Measurements from ENCODE around the gene COX11.

COX11 gene

GRCh38 chr17:54933921-54934320 is 34.5 kb downstream of the COX11 start:
- no peaks in the 10 kb centered on the region for H3K27me3 ChIP-seq (replicated peaks; ENCODE audit: control insufficient read depth, insufficient read depth, low read length)
- no peaks in the 10 kb centered on the region for H3K9me3 ChIP-seq (ENCODE audit: control insufficient read depth, low read length)
- no peak for DNase-seq (ENCODE audit: low read depth)
- H3K4me3 ChIP-seq (ENCODE audit: low read length), result no peak overlapping the region
- H3K36me3 ChIP-seq (ENCODE audit: control insufficient read depth, insufficient read depth, low read length, severe bottlenecking), result no peaks in the 10 kb centered on the region
- H3K4me1 ChIP-seq (ENCODE audit: control insufficient read depth, insufficient read depth, low read length), result no peaks in the 10 kb centered on the region
- no peak overlapping the region for H3K9ac ChIP-seq (ENCODE audit: low read length)

DNA sequence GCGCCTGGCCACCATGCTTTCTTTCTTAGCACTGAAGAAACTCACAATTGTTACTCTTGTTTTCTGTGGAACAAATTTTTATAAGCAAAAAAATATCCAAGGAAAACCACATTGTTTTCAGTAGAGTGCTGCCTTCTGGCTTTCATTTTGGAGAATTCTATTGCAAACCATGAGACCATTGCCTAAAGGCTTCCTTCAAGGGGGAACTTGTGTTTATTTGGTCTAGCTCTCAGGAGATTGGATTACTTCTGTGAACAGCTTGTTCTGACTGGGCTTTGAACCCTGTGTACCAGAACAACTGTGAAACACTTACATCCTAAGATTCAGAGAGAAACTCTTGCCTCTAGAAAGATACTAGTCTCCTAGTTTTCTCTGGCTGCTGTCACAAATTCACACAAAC is 35.7 kb downstream of the COX11 start:
- no peaks in the 10 kb centered on the region for H3K36me3 ChIP-seq (ENCODE audit: control insufficient read depth, insufficient read depth, low read length, severe bottlenecking)
- no peak overlapping the region for H3K9ac ChIP-seq (ENCODE audit: low read length)
- H3K27me3 ChIP-seq (replicated peaks; ENCODE audit: control insufficient read depth, insufficient read depth, low read length), result no peaks in the 10 kb centered on the region

GRCh38 chr17:54927525-54927924 is 40.9 kb downstream of the COX11 start:
- no peaks in the 10 kb centered on the region for H3K9me3 ChIP-seq (ENCODE audit: control insufficient read depth, low read length)
- no peak overlapping the region for H3K9ac ChIP-seq (ENCODE audit: low read length)
- H3K27me3 ChIP-seq (replicated peaks; ENCODE audit: control insufficient read depth, insufficient read depth, low read length), result no peaks in the 10 kb centered on the region
- H3K36me3 ChIP-seq (ENCODE audit: control insufficient read depth, insufficient read depth, low read length, severe bottlenecking), result no peaks in the 10 kb centered on the region
- no peaks in the 10 kb centered on the region for H3K4me1 ChIP-seq (ENCODE audit: control insufficient read depth, insufficient read depth, low read length)
- H3K4me3 ChIP-seq (ENCODE audit: low read length), result no peak overlapping the region
- DNase-seq (ENCODE audit: low read depth), result no peak

More for the DNA sequence above, 35.7 kb downstream of the COX11 start:
- Histone ChIP-seq H3K9me3 (ENCODE audit: control insufficient read depth, low read length) (no peaks in the 10 kb centered on the region), H3K4me1 (ENCODE audit: control insufficient read depth, insufficient read depth, low read length) (no peaks in the 10 kb centered on the region), H3K4me3 (ENCODE audit: low read length) (no peak overlapping the region)
- peak; percentile 78 for DNase-seq (ENCODE audit: low read depth)

- H3K4me3 ChIP-seq (ENCODE audit: low read length), result no peak overlapping the region
- H3K9ac ChIP-seq (ENCODE audit: low read length), result no peak overlapping the region
- H3K9me3 ChIP-seq (ENCODE audit: control insufficient read depth, low read length), result no peaks in the 10 kb centered on the region
- H3K36me3 ChIP-seq (ENCODE audit: control insufficient read depth, insufficient read depth, low read length, severe bottlenecking), result no peaks in the 10 kb centered on the region
- no peaks in the 10 kb centered on the region for H3K4me1 ChIP-seq (ENCODE audit: control insufficient read depth, insufficient read depth, low read length)
- no peak for DNase-seq (ENCODE audit: low read depth)
- no peaks in the 10 kb centered on the region for H3K27me3 ChIP-seq (replicated peaks; ENCODE audit: control insufficient read depth, insufficient read depth, low read length)
Measured at GRCh38 chr17:54924405-54924804, 44.0 kb downstream of the COX11 start.

DNA sequence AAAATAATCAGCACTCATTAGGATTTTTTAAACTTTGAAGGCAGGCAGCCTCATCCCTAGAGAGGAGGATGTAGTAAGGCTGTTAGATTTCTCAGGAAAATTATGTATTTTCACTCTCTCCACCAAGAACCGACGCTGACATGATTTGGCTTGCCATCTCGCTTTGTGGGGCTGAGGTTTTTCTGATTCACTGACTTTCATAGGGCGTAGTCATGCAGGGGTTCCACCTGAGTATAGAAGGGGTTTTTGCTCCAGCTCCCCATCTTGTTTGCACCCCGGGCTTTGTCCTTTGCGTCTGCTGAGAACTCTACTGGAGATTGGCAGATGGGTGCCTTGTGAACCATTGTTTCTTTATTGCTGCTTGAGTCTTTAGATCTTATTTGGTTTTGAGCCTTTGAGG is 47.6 kb downstream of the COX11 start:
- H3K4me1 ChIP-seq (ENCODE audit: control insufficient read depth, insufficient read depth, low read length), result no peaks in the 10 kb centered on the region
- H3K9me3 ChIP-seq (ENCODE audit: control insufficient read depth, low read length), result peaks cover 8% of the 10 kb centered on the region
- no peak for DNase-seq (ENCODE audit: low read depth)
- H3K4me3 ChIP-seq (ENCODE audit: low read length), result no peak overlapping the region
- no peak overlapping the region for H3K9ac ChIP-seq (ENCODE audit: low read length)
- no peaks in the 10 kb centered on the region for H3K27me3 ChIP-seq (replicated peaks; ENCODE audit: control insufficient read depth, insufficient read depth, low read length)
- H3K36me3 ChIP-seq (ENCODE audit: control insufficient read depth, insufficient read depth, low read length, severe bottlenecking), result peaks cover 5% of the 10 kb centered on the region

DNA sequence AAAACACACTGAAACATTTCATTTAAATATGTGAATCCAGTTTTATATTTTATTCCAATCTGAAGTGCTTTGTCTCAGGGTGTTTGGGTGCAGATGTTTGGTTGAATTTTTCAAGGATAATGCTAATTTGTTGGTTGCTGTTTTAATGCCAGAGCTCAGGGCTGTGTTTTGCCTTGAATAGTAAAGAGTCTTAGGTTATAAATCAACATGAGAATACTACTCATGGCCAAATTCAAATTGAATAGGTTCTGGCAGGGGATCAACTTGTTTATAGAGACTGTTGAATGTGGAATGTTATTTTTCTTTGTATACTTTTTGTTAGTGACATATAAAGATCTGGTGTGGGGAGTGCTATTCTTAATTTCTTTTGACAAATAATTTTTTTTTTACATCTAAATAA is 49.0 kb downstream of the COX11 start:
- Histone ChIP-seq H3K4me3 (ENCODE audit: low read length) (no peak overlapping the region), H3K27me3 (replicated peaks; ENCODE audit: control insufficient read depth, insufficient read depth, low read length) (no peaks in the 10 kb centered on the region), H3K9me3 (ENCODE audit: control insufficient read depth, low read length) (peaks cover 8% of the 10 kb centered on the region), H3K36me3 (ENCODE audit: control insufficient read depth, insufficient read depth, low read length, severe bottlenecking) (peaks cover 8% of the 10 kb centered on the region), H3K4me1 (ENCODE audit: control insufficient read depth, insufficient read depth, low read length) (no peaks in the 10 kb centered on the region), H3K9ac (ENCODE audit: low read length) (no peak overlapping the region)
- DNase-seq (ENCODE audit: low read depth), result no peak

GRCh38 chr17:54916721-54917120 is 51.7 kb downstream of the COX11 start:
- Histone ChIP-seq H3K36me3 (ENCODE audit: control insufficient read depth, insufficient read depth, low read length, severe bottlenecking) (peaks cover 8% of the 10 kb centered on the region), H3K4me3 (ENCODE audit: low read length) (no peak overlapping the region), H3K4me1 (ENCODE audit: control insufficient read depth, insufficient read depth, low read length) (no peaks in the 10 kb centered on the region), H3K27me3 (replicated peaks; ENCODE audit: control insufficient read depth, insufficient read depth, low read length) (no peaks in the 10 kb centered on the region), H3K9me3 (ENCODE audit: control insufficient read depth, low read length) (peaks cover 8% of the 10 kb centered on the region), H3K9ac (ENCODE audit: low read length) (no peak overlapping the region)
- DNase-seq (ENCODE audit: low read depth), result no peak

Data from adipocyte (in vitro differentiated cells).